ENCODE results near the gene KLHL17. TPM values are rescaled to one million over a fixed set of nuclear protein-coding genes. Genes with fewer than 3 reads are reported as not detected.

KLHL17 gene
- total RNA-seq, result 10 to 100 TPM in 1 of 2 donors, 1 to 10 TPM in 1; 9.9 to 13.1 TPM
- long read RNA-seq, partial matches to known transcripts, result 4 of 10 reads
- long read RNA-seq, other reads (novel, unspliced or antisense), result 6 of 10 reads

GRCh38 chr1:960363-961131, at the start of gene KLHL17:
TSS of gene KLHL17 (plus strand) at chr1:960584. CDS start at chr1:960694, 110 bp downstream.
- peak; percentile 69 to 86 for DNase-seq
- ATAC-seq, result peak; percentile 66
- intact Hi-C loops (cut with DNase I, micrococcal nuclease), result no loop called here

GRCh38 chr1:910881-911721, 49.3 kb upstream of the KLHL17 start:
- peak in 1 of 2 donors; percentile 23 for DNase-seq
- intact Hi-C loops (cut with DNase I, micrococcal nuclease), result loop anchor here in 1 of 2 donors (10.0 kb wide), 1 partner anchor 64 kb away; no protein-coding TSS in a partner anchor
- ATAC-seq, result no peak

GRCh38 chr1:911875-912739, 48.3 kb upstream of the KLHL17 start:
- DNase-seq (peak in 1 of 2 donors; percentile 18), ATAC-seq (no peak)
- intact Hi-C loops (cut with DNase I, micrococcal nuclease), result loop anchor here in 1 of 2 donors (10.0 kb wide), 1 partner anchor 63 kb away; no protein-coding TSS in a partner anchor

- intact Hi-C loops (cut with DNase I, micrococcal nuclease), result loop anchor here in 1 of 2 donors (10.0 kb wide), 1 partner anchor 62 kb away; no protein-coding TSS in a partner anchor
- ATAC-seq, result peak; percentile 80
- peak in 1 of 2 donors; percentile 29 for DNase-seq
Observed at GRCh38 chr1:912740-913301, 47.6 kb upstream of the KLHL17 start.

GRCh38 chr1:913491-914130, 46.8 kb upstream of the KLHL17 start:
- intact Hi-C loops (cut with DNase I, micrococcal nuclease), result loop anchor here in 1 of 2 donors (10.0 kb wide), 1 partner anchor 61 kb away; no protein-coding TSS in a partner anchor
- DNase-seq (no peak), ATAC-seq (no peak)

- DNase-seq (peak in 1 of 2 donors; percentile 11), ATAC-seq (no peak)
- intact Hi-C loops (cut with DNase I, micrococcal nuclease), result loop anchor here in 1 of 2 donors (10.0 kb wide), 1 partner anchor 60 kb away; no protein-coding TSS in a partner anchor
Observed at GRCh38 chr1:914131-914890, 46.1 kb upstream of the KLHL17 start.

GRCh38 chr1:914891-915280, 45.5 kb upstream of the KLHL17 start:
- intact Hi-C loops (cut with DNase I, micrococcal nuclease), result loop anchor here in 1 of 2 donors (10.0 kb wide), 1 partner anchor 60 kb away; no protein-coding TSS in a partner anchor
- ATAC-seq, result no peak

GRCh38 chr1:915295-916172, 44.9 kb upstream of the KLHL17 start:
- DNase-seq (peak in 1 of 2 donors; percentile 14), ATAC-seq (no peak)
- intact Hi-C loops (cut with DNase I, micrococcal nuclease), result loop anchor here in 1 of 2 donors (10.0 kb wide), 1 partner anchor 59 kb away; no protein-coding TSS in a partner anchor

More at GRCh38 chr1:914891-915280, 45.5 kb upstream of the KLHL17 start:
- DNase-seq, result no peak

GRCh38 chr1:916173-917075, 44.0 kb upstream of the KLHL17 start:
- no peak for ATAC-seq
- intact Hi-C loops (cut with DNase I, micrococcal nuclease), result loop anchor here in 1 of 2 donors (10.0 kb wide), 1 partner anchor 58 kb away; no protein-coding TSS in a partner anchor
- DNase-seq, result peak in 1 of 2 donors; percentile 3

GRCh38 chr1:917076-917459, 43.3 kb upstream of the KLHL17 start:
- DNase-seq (no peak), ATAC-seq (no peak)
- intact Hi-C loops (cut with DNase I, micrococcal nuclease), result loop anchor here in 1 of 2 donors (10.0 kb wide), 1 partner anchor 58 kb away; no protein-coding TSS in a partner anchor

- peak in 1 of 2 donors; percentile 3 for DNase-seq
- intact Hi-C loops (cut with DNase I, micrococcal nuclease), result loop anchor here in 1 of 2 donors (10.0 kb wide), 1 partner anchor 57 kb away; no protein-coding TSS in a partner anchor
- ATAC-seq, result no peak
Observed at GRCh38 chr1:917466-918091, 42.8 kb upstream of the KLHL17 start.

- ATAC-seq, result no peak
- peak in 1 of 2 donors; percentile 3 for DNase-seq
- intact Hi-C loops (cut with DNase I, micrococcal nuclease), result loop anchor here in 1 of 2 donors (10.0 kb wide), 1 partner anchor 56 kb away; no protein-coding TSS in a partner anchor
Observed at GRCh38 chr1:918353-918752, 42.0 kb upstream of the KLHL17 start.

GRCh38 chr1:918843-919242, 41.5 kb upstream of the KLHL17 start:
- DNase-seq (peak in 1 of 2 donors; percentile 1), ATAC-seq (no peak)
- intact Hi-C loops (cut with DNase I, micrococcal nuclease), result loop anchor here in 1 of 2 donors (10.0 kb wide), 1 partner anchor 56 kb away; no protein-coding TSS in a partner anchor

Data from left colon (tissue), 2 donors.